DND-41 (cell line): ENCODE results near the gene PACS2.

Experiments used
- ATAC-seq: fragments of 200-7000 bp; cut with Tn5 transposase; 3 replicates; pipeline ENCODE4 v1.9.1; 2021; ENCODE audit warnings: low read depth; ENCODE audit not compliant: insufficient read depth
- DNase-seq: peaks from one replicate; pipeline ENCODE4 v3.0.0-alpha.2; 2020
- H2AFZ ChIP-seq: 2 replicates; pipeline ENCODE4 v1.6.0; 2012; ENCODE audit warnings: low read depth, low read length
- H3K27ac ChIP-seq: 2 replicates; pipeline ENCODE4 v1.5.1; 2012; ENCODE audit warnings: low read length, inconsistent platforms
- H3K27me3 ChIP-seq: fragments of 200-600 bp; sonication (generic); 2 replicates; pipeline ENCODE4 v1.6.0; 2012; ENCODE audit warnings: low read length, mild to moderate bottlenecking, inconsistent platforms; ENCODE audit not compliant: insufficient read depth, poor library complexity
- H3K36me3 ChIP-seq: 2 replicates; pipeline ENCODE4 v1.5.1; 2012; ENCODE audit warnings: low read length, inconsistent platforms; ENCODE audit not compliant: insufficient read depth
- H3K4me1 ChIP-seq: 2 replicates; pipeline ENCODE4 v1.5.1; 2012; ENCODE audit warnings: mild to moderate bottlenecking, low read length; ENCODE audit not compliant: insufficient read depth
- H3K4me2 ChIP-seq: 2 replicates; pipeline ENCODE4 v1.6.0; 2012; ENCODE audit warnings: mild to moderate bottlenecking, moderate library complexity, low read length, inconsistent platforms; ENCODE audit not compliant: insufficient read depth
- H3K4me3 ChIP-seq, 2 experiments: fragments of 200-600 bp in 1 of 2; shearing (Covaris generic) in 1 of 2; 2 replicates each; pipeline ENCODE4 v1.5.1; 2012 to 2016; ENCODE audit warnings: inconsistent platforms in 2 of 2, low read length in 2 of 2, mild to moderate bottlenecking in 2 of 2, low read depth in 1 of 2, moderate library complexity in 1 of 2
- H3K79me2 ChIP-seq: 2 replicates; pipeline ENCODE4 v1.6.0; 2012; ENCODE audit warnings: low read length, inconsistent platforms; ENCODE audit not compliant: insufficient read depth
- H3K9ac ChIP-seq: 2 replicates; pipeline ENCODE4 v1.6.0; 2012; ENCODE audit warnings: low read depth, mild to moderate bottlenecking, inconsistent platforms, low read length, moderate library complexity
- H3K9me3 ChIP-seq: 2 replicates; pipeline ENCODE4 v1.5.1; 2012; ENCODE audit warnings: low read length, moderate library complexity, mild to moderate bottlenecking, inconsistent platforms; ENCODE audit not compliant: insufficient read depth, severe bottlenecking
- H4K20me1 ChIP-seq: 2 replicates; pipeline ENCODE4 v1.6.0; 2012; ENCODE audit warnings: low read length; ENCODE audit not compliant: insufficient read depth
- CTCF ChIP-seq: IDR thresholded peaks from 2 replicates; pipeline ENCODE4 v1.5.1; 2012; ENCODE audit warnings: borderline replicate concordance, low read length, moderate library complexity, mild to moderate bottlenecking; ENCODE audit not compliant: poor library complexity, severe bottlenecking; ENCODE audit errors: extremely low read depth
- EZH2 ChIP-seq: IDR thresholded peaks from 3 replicates; pipeline ENCODE4 v1.6.1; 2012; ENCODE audit warnings: borderline replicate concordance, low read depth, mild to moderate bottlenecking, moderate library complexity, low read length, inconsistent platforms; ENCODE audit not compliant: severe bottlenecking

The PACS2 gene

GRCh38 chr14:105366386-105367074 lies 52.0 kb downstream of the PACS2 start:
- H3K27ac ChIP-seq, result no peak overlapping the region
- peaks cover 18% of the 10 kb centered on the region for H3K36me3 ChIP-seq
- DNase-seq, result no peak
- no peaks in the 10 kb centered on the region for H3K9me3 ChIP-seq
- H3K4me2 ChIP-seq, result no peak overlapping the region
- no peaks in the 10 kb centered on the region for H3K79me2 ChIP-seq
- peaks cover 17% of the 10 kb centered on the region for H4K20me1 ChIP-seq
- no peak overlapping the region for H3K9ac ChIP-seq
- TF ChIP-seq EZH2, result no peak
- TF ChIP-seq CTCF, result no peak
- H3K4me3 ChIP-seq, result no peak overlapping the region
- no peak for ATAC-seq
- H3K27me3 ChIP-seq, result no peaks in the 10 kb centered on the region
- no peak overlapping the region for H2AFZ ChIP-seq
- H3K4me1 ChIP-seq, result peaks cover 15% of the 10 kb centered on the region

GRCh38 chr14:105367116-105368031 lies 52.8 kb downstream of the PACS2 start:
- no peak overlapping the region for H3K4me2 ChIP-seq
- H3K4me3 ChIP-seq, result no peak overlapping the region
- peaks cover 15% of the 10 kb centered on the region for H3K4me1 ChIP-seq
- DNase-seq, result no peak
- no peak overlapping the region for H2AFZ ChIP-seq
- no peak for ATAC-seq
- no peaks in the 10 kb centered on the region for H3K79me2 ChIP-seq
- H3K27ac ChIP-seq, result no peak overlapping the region
- H3K36me3 ChIP-seq, result peaks cover 18% of the 10 kb centered on the region
- H3K9me3 ChIP-seq, result no peaks in the 10 kb centered on the region
- peaks cover 17% of the 10 kb centered on the region for H4K20me1 ChIP-seq
- TF ChIP-seq CTCF, result no peak
- no peak for TF ChIP-seq EZH2
- no peak overlapping the region for H3K9ac ChIP-seq
- H3K27me3 ChIP-seq, result no peaks in the 10 kb centered on the region

- Histone ChIP-seq H3K27ac (no peak overlapping the region), H3K4me3 (no peak overlapping the region), H3K79me2 (no peaks in the 10 kb centered on the region), H3K9ac (no peak overlapping the region), H3K4me1 (peaks cover 15% of the 10 kb centered on the region), H3K9me3 (no peaks in the 10 kb centered on the region), H3K4me2 (no peak overlapping the region), H4K20me1 (peaks cover 17% of the 10 kb centered on the region), H3K36me3 (peaks cover 18% of the 10 kb centered on the region), H3K27me3 (no peaks in the 10 kb centered on the region), H2AFZ (no peak overlapping the region)
- DNase-seq (no peak), ATAC-seq (no peak)
- no peak for TF ChIP-seq EZH2
- no peak for TF ChIP-seq CTCF
Measured at GRCh38 chr14:105368032-105368417, 53.5 kb downstream of the PACS2 start.
